BE2C (cell line): ENCODE results near the gene ZFYVE28.

Source experiments
- DNase-seq: peaks from one replicate; pipeline ENCODE4 v3.0.0-alpha.2; 2020
- H3K27me3 ChIP-seq: fragments of 250-450 bp; sonication (Bioruptor Pico); 2 replicates; pipeline ENCODE4 v1.5.1; 2020; ENCODE audit warnings: mild to moderate bottlenecking
- H3K36me3 ChIP-seq: fragments of 250-450 bp; sonication (Bioruptor Pico); 2 replicates; pipeline ENCODE4 v1.5.1; 2020; ENCODE audit warnings: mild to moderate bottlenecking
- H3K4me1 ChIP-seq: fragments of 250-450 bp; sonication (Bioruptor Pico); 2 replicates; pipeline ENCODE4 v1.5.1; 2020
- H3K4me3 ChIP-seq: 2 replicates; pipeline ENCODE4 v1.5.1; 2011; ENCODE audit warnings: low read depth, low read length
- H3K9me3 ChIP-seq: fragments of 250-450 bp; sonication (Bioruptor Pico); 2 replicates; pipeline ENCODE4 v1.5.1; 2020
- TF ChIP-seq, protein P1 (sequence below): IDR thresholded peaks from 2 replicates; pipeline ENCODE4 v1.5.1; 2012; ENCODE audit warnings: mild to moderate bottlenecking, low read depth, low read length

The ZFYVE28 gene

GRCh38 chr4:2451821-2452785 is 33.7 kb upstream of the ZFYVE28 start:
- no peak for DNase-seq
- TF ChIP-seq, protein P1, sequence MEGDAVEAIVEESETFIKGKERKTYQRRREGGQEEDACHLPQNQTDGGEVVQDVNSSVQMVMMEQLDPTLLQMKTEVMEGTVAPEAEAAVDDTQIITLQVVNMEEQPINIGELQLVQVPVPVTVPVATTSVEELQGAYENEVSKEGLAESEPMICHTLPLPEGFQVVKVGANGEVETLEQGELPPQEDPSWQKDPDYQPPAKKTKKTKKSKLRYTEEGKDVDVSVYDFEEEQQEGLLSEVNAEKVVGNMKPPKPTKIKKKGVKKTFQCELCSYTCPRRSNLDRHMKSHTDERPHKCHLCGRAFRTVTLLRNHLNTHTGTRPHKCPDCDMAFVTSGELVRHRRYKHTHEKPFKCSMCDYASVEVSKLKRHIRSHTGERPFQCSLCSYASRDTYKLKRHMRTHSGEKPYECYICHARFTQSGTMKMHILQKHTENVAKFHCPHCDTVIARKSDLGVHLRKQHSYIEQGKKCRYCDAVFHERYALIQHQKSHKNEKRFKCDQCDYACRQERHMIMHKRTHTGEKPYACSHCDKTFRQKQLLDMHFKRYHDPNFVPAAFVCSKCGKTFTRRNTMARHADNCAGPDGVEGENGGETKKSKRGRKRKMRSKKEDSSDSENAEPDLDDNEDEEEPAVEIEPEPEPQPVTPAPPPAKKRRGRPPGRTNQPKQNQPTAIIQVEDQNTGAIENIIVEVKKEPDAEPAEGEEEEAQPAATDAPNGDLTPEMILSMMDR, result no peak
- Histone ChIP-seq H3K4me1 (no peaks in the 10 kb centered on the region), H3K36me3 (no peaks in the 10 kb centered on the region), H3K27me3 (no peaks in the 10 kb centered on the region), H3K4me3 (no peak overlapping the region), H3K9me3 (no peaks in the 10 kb centered on the region)

DNA sequence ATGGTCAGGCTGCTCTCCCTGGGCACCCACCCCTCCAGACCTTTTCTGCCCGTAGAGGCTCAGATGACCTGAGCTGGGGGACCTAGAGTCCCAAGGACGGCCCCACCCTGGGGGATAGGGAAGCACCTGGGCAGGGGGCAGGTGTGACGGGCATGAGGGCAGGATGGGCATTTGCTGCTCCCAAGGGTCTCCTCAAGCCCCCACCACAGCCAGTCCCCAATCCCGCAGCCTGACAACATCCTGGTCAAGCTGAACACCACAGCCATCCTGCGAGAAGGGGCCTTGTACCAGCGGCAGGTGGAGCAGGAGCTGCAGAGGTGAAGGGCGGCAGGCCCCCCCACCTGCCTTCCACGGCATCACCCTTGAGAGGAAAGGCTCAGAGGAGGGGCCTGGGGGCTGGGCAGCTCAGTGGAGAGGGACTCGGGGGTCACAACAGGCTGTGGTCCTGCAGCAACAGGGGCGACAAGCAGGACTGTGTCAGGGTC is 32.6 kb upstream of the ZFYVE28 start:
- no peak for DNase-seq
- Histone ChIP-seq H3K4me1 (no peaks in the 10 kb centered on the region), H3K36me3 (no peaks in the 10 kb centered on the region), H3K9me3 (no peaks in the 10 kb centered on the region), H3K4me3 (no peak overlapping the region), H3K27me3 (no peaks in the 10 kb centered on the region)
- TF ChIP-seq, protein P1, result no peak

DNA sequence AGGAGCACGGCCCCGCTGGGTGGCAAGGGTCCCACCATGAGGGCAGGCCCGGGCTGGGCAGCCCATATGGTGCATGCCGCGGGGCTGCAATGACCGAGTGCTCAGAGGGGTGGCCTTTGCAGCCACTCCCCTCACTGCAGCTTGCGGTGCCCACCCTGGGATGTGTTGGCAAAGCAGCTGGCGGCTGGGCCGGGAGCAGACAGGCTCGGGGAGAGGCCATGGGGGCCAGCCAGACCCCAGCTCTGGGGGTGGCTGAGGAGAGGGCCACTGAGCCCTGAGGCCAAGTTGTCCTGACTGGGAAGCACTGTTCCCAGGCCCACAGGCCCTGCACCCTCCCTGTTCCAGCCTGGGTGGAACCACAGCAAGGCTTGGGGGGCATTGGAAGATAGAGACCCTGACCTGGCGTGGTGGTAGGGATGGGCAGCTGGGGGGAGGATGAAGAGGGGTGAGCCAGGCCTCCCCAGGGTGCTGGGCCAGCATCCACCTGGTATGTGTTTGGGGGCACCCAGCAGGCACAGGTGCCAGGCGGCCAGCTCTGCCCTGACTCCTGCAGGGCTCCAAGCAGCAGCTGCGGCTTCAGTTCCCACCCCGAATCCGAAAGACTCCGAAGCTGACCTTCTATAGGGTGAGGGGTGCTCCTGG is 32.1 kb upstream of the ZFYVE28 start:
- Histone ChIP-seq H3K4me1 (no peaks in the 10 kb centered on the region), H3K4me3 (no peak overlapping the region), H3K27me3 (no peaks in the 10 kb centered on the region), H3K36me3 (no peaks in the 10 kb centered on the region), H3K9me3 (no peaks in the 10 kb centered on the region)
- no peak for DNase-seq
- TF ChIP-seq, protein P1, result no peak

- Histone ChIP-seq H3K4me3 (no peak overlapping the region), H3K36me3 (no peaks in the 10 kb centered on the region), H3K9me3 (no peaks in the 10 kb centered on the region), H3K4me1 (no peaks in the 10 kb centered on the region), H3K27me3 (no peaks in the 10 kb centered on the region)
- no peak for DNase-seq
- TF ChIP-seq, protein P1, result no peak
These were observed 31.3 kb upstream of the ZFYVE28 start for GRCh38 chr4:2449511-2450392.

- Histone ChIP-seq H3K27me3 (no peaks in the 10 kb centered on the region), H3K4me3 (no peak overlapping the region), H3K9me3 (no peaks in the 10 kb centered on the region), H3K4me1 (no peaks in the 10 kb centered on the region), H3K36me3 (no peaks in the 10 kb centered on the region)
- no peak for DNase-seq
- TF ChIP-seq, protein P1, result no peak
These were observed 30.6 kb upstream of the ZFYVE28 start for GRCh38 chr4:2449051-2449450.
